Stimulated activated CD8-positive, alpha-beta memory T cell treated with anti-CD3 and anti-CD28 coated beads, Interleukin-15, amount 100 ng/mL, for 1 hour (primary cell): ENCODE data around the gene SLC4A1AP.
A peak's percentile ranks its signal among the peaks of the same experiment; 100 is the strongest.
"Not testable (repeated sequence)": the region's sequence is repeated elsewhere in the genome, so short reads cannot be mapped to it uniquely, and the experiment has no call there.

Experiments used
- DNase-seq: peaks from one replicate; pipeline ENCODE4 v3.0.0-alpha.2; 2020; ENCODE audit warnings: low read depth

Gene SLC4A1AP

DNA sequence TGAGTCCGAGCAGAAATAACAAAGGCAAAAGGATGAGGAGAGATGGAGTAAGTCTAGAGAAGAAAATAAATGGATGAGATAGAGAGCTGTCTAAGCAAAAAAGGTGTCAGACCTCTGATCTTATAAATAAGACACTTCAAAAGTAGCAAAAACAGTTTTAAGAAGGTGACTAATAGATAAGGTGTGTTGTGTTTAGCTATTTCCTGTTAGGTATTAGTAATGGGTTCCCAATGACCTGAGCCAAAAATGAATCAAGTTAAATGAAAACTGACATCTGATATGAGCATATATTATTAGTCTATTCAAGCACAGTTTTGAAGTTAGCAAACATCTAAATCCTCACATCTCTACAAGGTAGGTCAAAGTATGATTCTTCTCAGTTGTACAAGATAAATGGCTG is 10.9 kb upstream of the SLC4A1AP start:
- no peak for DNase-seq

DNA sequence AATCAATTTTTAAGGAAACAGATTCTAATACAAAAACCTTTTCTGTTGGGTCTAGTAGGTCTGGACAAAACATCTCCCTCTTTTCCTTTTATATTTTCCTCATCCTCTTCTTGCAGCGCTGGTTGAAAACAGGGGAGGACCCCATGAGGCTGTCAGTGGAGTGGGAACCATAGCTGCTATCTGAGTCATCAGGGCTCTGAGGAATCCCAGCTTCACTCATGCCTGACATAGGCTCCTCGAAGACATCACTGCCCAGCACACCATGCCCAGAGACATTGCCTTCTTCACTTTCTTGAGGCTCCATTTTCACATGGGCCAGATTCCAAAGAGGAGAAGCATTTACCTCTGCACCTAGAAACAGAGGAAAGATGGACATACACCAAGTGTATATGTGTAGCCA is 10.3 kb upstream of the SLC4A1AP start:
- DNase-seq = no peak

DNA sequence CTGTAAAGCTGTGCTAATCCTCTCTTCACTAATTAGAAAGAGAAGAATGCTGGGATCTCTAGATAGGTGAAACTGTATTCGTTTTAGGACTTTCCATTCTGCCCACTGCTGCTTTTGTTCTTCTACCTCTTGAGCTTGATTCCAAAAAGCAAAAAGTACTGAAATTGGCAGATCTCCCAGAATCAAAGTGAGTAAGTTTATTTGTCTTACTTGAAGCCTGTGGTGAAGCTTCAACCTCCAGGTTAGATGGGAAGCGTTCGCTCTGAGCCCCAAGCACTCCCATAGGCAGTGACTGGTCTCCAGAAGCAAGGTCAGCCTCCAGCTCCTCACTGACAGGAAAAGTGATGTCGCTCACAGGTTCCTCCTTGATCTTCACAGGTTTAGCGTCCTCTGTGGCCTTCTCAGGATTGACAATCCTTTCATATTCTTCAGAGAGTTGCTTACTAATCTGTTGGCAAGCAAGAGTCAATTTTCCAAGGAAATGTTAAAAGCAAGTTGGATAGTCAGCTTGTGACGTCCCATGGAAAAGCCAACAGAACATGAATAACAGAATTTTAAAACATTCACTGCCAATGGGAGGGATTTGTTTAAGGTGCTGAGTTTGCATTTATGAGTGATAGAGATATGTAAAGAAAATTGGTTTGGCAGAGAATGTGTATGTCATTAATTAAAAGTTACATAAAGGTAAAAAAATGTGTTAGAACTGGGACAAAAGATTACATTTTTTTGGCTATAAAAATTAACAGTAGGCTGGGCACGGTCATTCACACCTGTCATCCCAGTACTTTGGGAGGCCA is 8.3 kb upstream of the SLC4A1AP start:
- DNase-seq = no peak

DNA sequence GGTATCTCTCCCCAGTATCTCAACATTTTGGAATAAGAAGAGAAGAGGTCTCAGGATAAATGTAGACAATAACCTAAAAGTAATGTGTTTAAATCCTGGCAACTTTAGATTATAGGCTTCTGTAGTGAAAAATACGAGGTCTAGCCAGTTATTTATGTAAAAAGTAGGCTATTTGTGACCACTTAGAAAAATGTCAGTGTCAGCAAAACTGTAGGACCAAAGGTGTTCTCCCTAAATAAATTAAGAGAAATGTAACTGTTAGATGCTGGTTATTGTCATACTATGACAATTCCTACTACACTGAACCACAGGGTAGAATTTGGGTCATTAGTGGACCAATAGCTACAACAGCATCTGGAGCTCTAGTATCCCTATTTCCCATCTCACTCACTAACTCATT is 2.3 kb upstream of the SLC4A1AP start:
- DNase-seq = no peak

DNA sequence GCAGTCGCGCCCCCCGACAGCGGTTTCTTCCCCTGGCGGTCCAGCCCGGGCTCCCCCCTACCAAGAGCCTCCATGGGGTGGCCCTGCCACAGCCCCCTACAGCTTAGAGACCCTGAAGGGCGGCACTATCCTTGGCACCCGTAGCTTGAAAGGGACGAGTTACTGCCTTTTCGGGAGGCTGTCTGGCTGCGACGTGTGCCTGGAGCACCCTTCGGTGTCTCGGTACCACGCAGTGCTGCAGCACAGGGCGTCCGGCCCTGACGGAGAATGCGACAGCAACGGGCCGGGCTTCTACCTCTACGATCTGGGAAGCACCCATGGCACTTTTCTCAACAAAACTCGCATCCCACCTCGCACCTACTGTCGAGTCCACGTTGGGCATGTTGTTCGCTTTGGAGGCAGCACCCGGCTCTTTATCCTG is 475 bp downstream of the SLC4A1AP start:
- DNase-seq = no peak

DNA sequence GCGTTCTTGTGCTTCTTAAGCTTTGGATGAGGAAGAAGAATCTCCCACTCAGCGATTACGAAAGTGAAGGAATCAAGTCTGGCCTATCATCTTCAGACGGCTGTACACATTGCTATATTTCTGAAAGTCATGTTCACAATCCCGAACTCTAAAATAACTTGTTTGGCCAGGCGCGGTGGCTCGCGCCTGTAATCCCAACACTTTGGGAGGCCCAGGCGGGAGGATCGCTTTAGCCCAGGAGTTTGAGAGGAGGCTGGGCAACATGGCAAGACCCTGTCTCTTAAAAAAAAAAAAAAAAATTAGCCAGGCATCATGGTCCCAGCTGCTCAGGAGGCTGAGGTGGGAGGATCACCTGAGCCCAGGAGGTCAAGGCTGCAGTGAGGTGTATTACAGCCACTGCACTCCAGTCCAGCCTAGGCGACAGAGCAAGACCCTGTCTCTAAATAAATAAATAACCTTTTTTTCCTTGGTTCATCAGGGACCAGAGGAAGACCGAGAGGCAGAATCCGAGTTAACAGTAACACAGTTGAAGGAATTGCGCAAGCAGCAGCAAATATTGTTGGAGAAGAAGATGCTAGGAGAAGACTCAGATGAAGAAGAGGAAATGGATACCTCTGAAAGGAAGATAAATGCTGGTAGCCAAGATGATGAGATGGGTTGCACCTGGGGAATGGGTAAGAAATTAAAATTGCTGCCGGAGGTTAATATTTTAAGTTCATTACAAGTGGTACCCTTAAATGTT is 1.1 kb downstream of the SLC4A1AP start:
- DNase-seq = no peak

DNA sequence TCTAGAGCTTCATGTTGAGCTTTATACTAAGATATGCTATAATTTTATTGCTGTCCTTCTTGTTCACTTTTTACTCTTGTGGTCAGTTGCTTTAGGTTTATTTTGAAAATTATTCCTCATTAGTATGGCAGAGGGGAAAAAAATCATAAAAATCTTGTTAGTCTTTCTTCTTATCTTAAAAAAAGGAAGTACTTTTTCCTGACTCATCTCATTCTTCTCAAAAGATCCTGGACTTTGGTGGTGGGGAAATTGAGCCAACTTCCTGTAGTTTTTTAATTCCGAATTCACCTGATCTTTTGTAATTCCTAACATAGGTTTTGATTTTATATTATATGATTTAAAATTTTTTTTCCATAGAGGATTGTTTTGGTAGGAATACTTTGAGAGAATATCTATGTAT is 3.8 kb downstream of the SLC4A1AP start:
- DNase-seq = no peak

DNA sequence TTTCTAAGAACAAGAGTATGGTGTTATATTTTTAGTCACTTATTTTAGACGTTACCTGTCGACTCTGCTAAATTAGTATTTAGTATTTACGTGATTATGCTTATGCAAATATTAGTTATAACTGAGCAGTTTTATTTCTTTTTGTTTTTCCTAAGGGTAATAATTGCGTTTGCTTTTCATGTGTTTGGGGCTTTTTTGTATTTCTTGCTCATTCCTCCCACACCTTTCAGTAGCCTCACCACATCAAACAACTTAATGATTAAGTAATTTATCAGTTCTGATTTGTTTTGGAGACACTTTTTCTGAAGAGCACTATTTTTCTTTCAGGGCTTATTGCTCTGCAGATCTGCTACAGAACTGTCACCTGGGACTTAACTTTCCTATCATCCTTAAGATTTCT is 7.5 kb downstream of the SLC4A1AP start:
- no peak for DNase-seq

DNA sequence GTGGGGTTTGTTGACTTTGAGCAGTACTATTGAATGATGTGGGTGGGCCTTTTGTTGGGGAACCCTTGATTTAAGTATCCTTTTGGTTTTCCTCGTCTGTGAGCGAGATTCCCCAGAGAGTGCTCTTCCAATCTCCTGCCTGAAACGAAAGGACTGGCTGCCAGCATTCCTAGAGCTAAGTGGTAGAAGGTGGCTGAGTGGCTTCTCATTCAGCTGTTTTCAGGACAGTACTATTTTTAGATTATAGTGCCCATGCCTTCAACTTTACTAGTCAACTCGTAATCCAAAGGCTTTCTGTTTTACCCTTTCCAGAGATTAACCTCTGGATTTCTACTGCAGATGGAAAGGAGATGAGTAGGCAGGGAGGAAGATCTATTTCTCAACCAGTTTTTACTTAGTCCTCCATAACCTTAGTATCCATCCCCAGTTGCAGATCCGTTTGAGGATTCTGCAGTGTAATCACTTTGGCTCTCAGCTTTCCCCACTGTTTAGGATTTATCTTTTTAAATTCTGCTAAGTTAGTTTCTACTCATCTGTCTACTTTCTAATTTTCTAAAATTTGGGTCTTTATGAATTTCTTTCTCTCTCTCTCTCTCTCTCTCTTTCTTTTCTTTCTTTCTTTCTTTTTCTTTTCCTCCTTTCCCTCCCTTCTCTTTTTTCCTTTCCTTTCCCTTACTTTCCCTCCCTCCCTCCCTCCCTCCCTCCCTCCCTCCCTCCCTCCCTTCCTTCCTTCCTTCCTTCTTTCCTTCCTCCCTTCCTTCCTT is 9.2 kb downstream of the SLC4A1AP start:
- no peak for DNase-seq

DNA sequence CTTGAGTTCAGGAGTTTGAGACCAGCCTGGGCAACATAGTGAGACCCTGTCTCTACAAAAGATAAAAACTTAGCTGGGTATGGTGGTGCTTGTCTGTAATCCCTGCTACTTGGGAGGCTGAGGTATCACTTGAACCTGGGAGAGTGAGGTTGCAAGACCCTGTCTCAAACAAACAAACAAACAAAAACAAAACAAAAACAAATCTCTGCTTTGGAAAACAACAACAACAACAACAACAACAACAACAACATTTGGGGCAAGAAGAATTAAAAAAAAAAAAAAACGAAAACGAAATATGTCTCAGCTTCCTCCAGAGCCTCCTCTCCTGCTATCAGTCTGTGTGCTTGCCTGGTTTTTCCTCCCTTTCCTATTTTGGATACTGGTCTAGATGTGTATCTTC is 16.9 kb downstream of the SLC4A1AP start:
- no peak for DNase-seq

DNA sequence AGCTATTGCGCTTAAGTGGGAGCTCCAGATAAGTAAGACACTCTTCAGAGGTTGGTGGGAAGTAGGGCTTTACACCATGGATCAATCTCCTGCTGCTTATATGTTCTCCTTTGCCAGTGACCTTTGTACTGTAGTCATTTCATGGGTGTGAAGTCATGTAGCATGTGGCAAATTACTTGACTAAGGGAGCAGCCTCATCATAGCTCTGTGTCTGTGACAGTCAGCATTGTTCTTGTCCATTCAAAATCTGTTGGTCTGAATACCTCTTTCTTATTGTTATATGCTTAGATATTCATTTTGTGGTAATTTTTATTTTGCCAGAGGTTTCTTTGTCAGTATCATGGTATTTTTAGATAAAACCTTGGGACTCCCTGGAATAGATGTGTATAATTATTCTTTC is 18.2 kb downstream of the SLC4A1AP start:
- no peak for DNase-seq

DNA sequence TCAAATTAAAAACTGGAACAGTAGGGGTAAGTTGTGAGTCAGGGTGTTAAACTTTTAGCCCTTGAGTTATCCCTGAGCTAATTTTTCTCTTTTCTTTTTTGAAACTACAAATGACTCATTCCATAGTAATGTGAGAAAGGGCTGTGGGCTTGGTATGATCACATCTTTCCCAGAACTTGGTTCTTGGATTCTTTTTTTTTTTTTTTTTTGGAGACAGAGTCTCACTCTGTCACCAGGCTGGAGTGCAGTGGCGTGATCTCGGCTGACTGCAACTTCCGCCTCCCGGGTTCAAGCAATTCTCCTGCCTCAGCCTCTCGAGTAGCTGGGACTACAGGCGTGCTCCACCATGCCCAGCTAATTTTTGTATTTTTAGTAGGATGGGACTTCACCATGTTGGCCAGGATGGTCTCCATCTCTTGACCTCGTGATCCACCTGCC is 18.7 kb downstream of the SLC4A1AP start:
- DNase-seq = not testable (repeated sequence)

DNA sequence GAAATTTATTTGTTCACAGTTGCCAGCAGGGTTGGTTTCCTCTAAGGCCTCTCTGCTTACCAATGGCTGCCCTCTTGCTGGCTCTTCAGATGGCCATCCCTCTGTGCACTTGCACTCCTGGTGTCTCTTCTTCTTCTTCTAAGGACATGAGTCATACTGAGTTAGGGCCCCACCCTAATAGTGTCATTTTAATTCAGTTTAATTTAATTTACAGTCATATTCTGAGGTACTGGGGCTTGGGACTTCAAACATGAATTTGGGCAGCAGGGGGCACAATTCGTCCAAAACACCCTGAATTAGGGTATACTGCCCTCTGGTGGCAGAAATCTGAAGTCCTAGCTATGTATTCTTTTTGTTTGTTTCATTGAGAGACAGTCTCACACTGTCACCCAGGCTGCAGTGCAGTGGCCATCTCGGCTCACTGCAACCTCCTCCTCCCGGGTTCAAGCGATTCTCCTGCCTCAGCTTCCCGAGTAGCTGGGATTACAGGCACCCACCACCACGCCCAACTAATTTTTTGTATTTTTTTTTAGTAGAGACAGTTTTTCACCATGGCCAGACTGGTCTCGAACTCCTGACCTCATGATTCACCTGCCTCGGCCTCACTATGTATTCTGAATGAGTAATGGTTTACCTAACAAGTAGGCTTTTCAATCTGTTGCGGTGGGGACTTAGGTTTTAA is 19.8 kb downstream of the SLC4A1AP start:
- peak; percentile 85 for DNase-seq

DNA sequence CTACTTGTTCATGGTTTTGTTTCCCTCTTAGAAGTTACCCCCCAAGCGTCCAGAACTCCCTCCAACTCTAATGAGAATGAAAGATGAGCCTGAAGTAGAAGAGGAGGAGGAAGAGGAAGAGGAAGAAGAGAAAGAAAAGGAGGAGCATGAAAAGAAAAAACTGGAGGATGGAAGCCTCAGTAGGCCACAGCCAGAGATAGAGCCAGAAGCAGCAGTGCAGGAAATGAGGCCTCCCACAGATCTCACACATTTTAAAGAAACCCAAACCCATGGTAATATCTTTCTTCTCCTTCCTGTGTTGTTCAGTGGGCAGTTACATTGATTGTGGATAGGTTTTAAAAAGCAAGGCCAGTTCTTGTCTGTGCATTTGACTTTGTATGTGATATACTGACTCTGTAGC is 21.3 kb downstream of the SLC4A1AP start:
- DNase-seq = not testable (repeated sequence)

DNA sequence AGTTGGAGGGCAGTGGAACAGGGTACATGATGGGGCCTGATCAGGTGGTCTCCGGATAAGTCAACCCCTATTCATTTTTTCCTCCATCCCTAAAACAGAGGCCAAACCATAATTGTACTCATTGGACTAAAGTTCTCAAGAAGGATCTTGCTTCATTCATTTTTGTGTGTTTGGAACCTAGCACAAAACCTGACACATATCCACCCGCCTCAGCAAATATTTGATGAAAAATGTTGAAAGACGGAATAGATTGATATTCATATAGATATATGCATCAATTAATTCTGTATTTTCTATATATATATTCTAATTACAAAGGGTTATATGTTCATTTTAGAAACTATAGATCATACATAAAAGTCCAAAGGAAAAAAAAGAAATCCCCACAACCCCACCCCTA is 21.9 kb downstream of the SLC4A1AP start:
- DNase-seq = no peak

DNA sequence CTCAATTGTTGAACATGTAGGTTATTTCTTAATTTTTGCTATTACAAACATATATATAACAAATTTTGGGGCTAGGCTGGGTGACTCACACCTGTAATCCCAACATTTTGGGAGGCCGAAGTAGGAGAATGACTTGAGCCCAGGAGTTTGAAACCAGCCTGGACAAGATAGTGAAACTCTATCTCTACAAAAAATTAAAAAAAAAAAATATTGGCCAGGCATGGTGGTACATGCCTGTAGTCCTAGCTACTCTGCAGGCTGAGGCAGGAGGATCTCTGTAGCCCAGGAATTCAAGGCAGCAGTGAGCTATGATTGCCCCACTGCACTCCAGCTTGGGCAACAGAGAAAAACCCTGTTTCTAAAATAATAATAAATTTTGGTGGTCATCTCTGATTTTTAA is 23.5 kb downstream of the SLC4A1AP start:
- no peak for DNase-seq

DNA sequence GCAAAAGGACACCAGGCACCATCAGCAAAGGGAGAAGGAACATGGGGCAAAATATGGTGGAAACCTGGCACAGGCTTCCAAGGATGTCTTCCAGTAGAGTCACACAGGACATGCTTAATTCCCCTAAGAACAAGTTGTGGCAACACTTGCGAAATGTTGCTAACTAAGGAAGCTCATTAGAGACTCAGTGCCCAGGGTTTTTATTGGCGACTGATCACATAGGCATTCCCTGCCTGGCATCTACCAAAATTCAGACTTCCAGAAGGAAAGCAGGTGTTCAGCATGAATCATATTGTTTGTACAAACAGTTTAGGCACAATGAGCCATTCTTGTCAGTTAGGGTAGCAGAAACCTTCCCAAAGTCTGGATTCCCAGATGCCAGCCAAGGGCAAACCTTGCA is 25.7 kb downstream of the SLC4A1AP start:
- DNase-seq = no peak

DNA sequence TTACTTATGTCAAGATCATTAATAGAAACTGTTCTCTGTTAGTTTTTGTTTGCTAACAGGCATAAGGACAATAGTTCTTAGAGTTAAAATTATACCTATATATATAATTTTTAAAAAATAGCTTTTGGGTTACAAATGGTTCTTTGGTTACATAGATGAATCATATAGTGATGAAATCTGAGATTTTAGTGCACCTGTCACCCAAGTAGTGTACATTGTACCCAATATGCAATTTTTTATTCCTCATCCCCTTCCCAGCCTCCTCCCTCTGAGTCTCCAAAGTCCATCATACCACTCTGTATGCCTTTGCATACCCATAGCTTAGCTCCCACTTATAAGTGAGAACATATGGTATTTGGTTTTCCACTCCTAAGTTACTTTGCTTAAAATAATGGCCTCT is 26.4 kb downstream of the SLC4A1AP start:
- DNase-seq = no peak

DNA sequence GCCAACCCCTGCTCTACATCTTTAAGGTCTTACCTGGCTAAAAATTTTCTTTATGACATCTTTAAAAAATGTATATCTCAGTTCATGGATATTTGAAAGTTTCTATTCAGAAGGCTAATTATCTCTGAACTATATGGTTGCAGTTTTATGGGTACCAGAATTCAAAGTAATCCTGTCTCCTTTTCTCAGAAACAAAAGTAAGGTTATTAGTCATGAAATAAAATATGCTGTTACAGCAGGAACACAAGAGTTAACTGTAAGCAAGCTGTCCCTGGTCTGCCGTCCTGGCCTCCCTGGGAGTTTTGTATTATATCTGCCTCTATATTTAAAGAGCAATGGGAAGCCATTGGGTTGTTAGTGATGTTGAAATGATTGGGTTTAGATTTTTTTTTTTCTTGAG is 34.0 kb downstream of the SLC4A1AP start:
- no peak for DNase-seq

DNA sequence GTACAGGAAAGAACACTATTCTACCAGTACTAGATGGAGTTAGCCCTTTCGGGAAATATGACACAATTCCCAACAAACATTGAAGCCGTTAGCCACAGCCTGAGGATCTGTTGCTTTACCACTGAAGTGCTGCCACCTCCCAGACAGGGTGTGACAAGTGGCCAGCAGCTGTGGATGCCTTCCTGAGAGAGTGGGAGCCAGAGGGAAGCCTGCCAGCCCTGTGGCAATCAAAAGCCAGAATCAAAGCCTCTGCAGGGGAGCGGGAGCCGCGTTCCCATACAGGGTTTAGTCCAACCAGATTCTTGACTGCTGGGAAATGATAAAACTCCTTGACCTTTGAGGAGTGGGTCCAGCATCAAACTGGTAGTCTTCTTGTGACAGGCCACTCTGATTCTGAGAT is 38.0 kb downstream of the SLC4A1AP start:
- DNase-seq = no peak

DNA sequence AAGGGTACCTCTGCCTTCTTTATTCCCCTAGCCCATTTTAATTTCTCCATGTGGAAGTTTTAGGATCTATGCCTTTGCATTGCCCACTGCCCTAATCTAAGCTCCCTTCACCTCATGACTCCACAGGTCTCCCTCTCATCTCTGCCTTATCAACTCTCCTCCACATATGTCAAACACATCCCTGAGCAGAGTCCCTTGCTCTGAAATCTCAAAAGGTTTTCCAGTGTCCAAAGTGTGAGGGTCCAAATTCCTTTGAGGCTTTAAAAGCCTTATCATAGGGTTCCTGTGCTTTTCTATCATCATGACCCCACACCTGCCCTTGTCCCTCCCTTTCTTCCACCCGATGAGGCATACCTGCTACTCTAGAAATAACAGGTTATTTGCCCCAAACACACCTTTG is 38.6 kb downstream of the SLC4A1AP start:
- DNase-seq = no peak

DNA sequence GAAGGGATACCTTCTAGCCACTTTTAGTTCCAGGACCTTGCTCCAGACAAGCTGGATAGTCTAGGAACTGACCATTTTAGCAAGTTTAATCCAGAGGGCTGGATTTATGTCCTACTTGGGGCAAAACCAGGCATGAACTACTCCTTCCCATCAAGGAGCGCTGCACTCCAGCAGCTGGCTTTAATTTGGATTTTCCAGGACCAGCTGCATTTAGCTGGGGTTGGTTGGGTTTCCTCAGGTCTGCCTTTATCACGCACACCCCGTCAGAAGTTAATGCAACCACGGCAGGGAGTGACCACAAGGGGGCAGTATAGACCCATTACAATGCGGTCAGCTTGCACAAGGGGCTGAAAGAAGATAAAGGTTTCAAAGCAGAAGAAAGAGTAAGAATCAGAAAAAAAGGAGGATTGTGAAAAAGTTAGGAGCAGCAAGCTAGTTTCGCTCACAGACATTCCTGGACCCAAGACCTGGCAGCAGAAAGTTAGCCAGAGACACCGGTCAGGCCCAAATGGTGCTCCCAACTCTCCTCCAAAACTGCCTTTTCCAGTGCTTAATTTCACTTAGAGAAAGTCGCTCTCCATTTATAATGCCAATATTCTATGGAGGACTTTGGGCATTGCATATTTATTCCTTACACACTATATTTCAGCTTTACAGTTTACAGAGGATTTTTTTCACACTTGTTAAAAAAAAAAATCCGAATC is 40.1 kb downstream of the SLC4A1AP start:
- DNase-seq = peak; percentile 77
